ENCODE data around the gene ERC1. TPM values are rescaled to one million over a fixed set of nuclear protein-coding genes. Genes with fewer than 3 reads are reported as not detected.
A peak's percentile ranks its signal among the peaks of the same experiment; 100 is the strongest.

ERC1 gene
- total RNA-seq, 4 donors from 2014 or later: 23.5 to 74.8 (median 57.0) TPM

- DNase-seq: peak; percentile 44
- Histone ChIP-seq H3K4me3 (no peak overlapping the region), H3K27me3 (no peaks in the 10 kb centered on the region), H3K9me3 (no peaks in the 10 kb centered on the region), H3K27ac (peak overlapping the region; percentile 61 to 82 (median 72)), H3K4me1 (peaks cover 0 to 31% (median 28%) of the 10 kb centered on the region in 4 donors), H3K36me3 (no peaks in the 10 kb centered on the region)
- intact Hi-C loops (cut with DNase I; ENCODE audit: low total_unique reads) (no loop called here), in situ Hi-C loops (cut with MboI; ENCODE audit: low pct_ligation_motif_present in 1 of 4, low pct_unique_long_range_greater_than_20kb in 1 of 4, low sequenced_read_pairs in 3 of 4) (no loop called here)
- no peak for TF ChIP-seq CTCF (IDR thresholded peaks at IDR 0.05)
- peak in 2 of 3 donors; percentile 69 for TF ChIP-seq POLR2AphosphoS5 (IDR thresholded peaks at IDR 0.05)
- WGBS, 2 donors (ENCODE audit: low coverage in 1 of 2): 61 to 86% methylated on average over 2 to 6 of the region's 6 CpGs
Measured at GRCh38 chr12:1350055-1350933, 359.3 kb downstream of the ERC1 start.

- H3K27me3 ChIP-seq: no peaks in the 10 kb centered on the region
Measured at GRCh38 chr12:1350934-1351240, 359.9 kb downstream of the ERC1 start.

GRCh38 chr12:1351926-1352325 is 360.9 kb downstream of the ERC1 start:
- TF ChIP-seq POLR2AphosphoS5 (IDR thresholded peaks at IDR 0.05): no peak
- TF ChIP-seq POLR2A (IDR thresholded peaks at IDR 0.05): no peak
- no peak for TF ChIP-seq EP300 (IDR thresholded peaks at IDR 0.05; ENCODE audit: low read depth)
- TF ChIP-seq CTCF (IDR thresholded peaks at IDR 0.05): no peak
- intact Hi-C loops (cut with DNase I; ENCODE audit: low total_unique reads): no loop called here
- peaks cover 0 to 31% (median 28%) of the 10 kb centered on the region in 4 donors for H3K4me1 ChIP-seq
- WGBS, 2 donors (ENCODE audit: low coverage in 1 of 2): 93 to 100% methylated on average over 1 to 2 of the region's 2 CpGs
- DNase-seq: no peak
- H3K36me3 ChIP-seq: no peaks in the 10 kb centered on the region
- in situ Hi-C loops (cut with MboI; ENCODE audit: low pct_ligation_motif_present in 1 of 4, low pct_unique_long_range_greater_than_20kb in 1 of 4, low sequenced_read_pairs in 3 of 4): no loop called here
- H3K9me3 ChIP-seq: no peaks in the 10 kb centered on the region
- H3K4me3 ChIP-seq: no peak overlapping the region
- H3K27me3 ChIP-seq: no peaks in the 10 kb centered on the region
- no peak overlapping the region for H3K27ac ChIP-seq

More at GRCh38 chr12:1350934-1351240, 359.9 kb downstream of the ERC1 start:
- Histone ChIP-seq H3K4me1 (peaks cover 0 to 31% (median 28%) of the 10 kb centered on the region in 4 donors), H3K9me3 (no peaks in the 10 kb centered on the region), H3K36me3 (no peaks in the 10 kb centered on the region), H3K27ac (peak overlapping the region; percentile 61 to 82 (median 72)), H3K4me3 (no peak overlapping the region)
- no peak for TF ChIP-seq CTCF (IDR thresholded peaks at IDR 0.05)
- TF ChIP-seq POLR2A (IDR thresholded peaks at IDR 0.05): no peak
- no peak for TF ChIP-seq EP300 (IDR thresholded peaks at IDR 0.05; ENCODE audit: low read depth)
- no peak for TF ChIP-seq POLR2AphosphoS5 (IDR thresholded peaks at IDR 0.05)
- in situ Hi-C loops (cut with MboI; ENCODE audit: low pct_ligation_motif_present in 1 of 4, low pct_unique_long_range_greater_than_20kb in 1 of 4, low sequenced_read_pairs in 3 of 4): no loop called here
- whole genome bisulfite sequencing, 2 donors (ENCODE audit: low coverage in 1 of 2): 83 to 96% methylated on average over 1 of the region's 1 CpG
- DNase-seq: no peak
- intact Hi-C loops (cut with DNase I; ENCODE audit: low total_unique reads): no loop called here

GRCh38 chr12:1353451-1353850 is 362.4 kb downstream of the ERC1 start:
- in situ Hi-C loops (cut with MboI; ENCODE audit: low pct_ligation_motif_present in 1 of 4, low pct_unique_long_range_greater_than_20kb in 1 of 4, low sequenced_read_pairs in 3 of 4): no loop called here

More at GRCh38 chr12:1353451-1353850, 362.4 kb downstream of the ERC1 start:
- H3K27me3 ChIP-seq: no peaks in the 10 kb centered on the region
- no peaks in the 10 kb centered on the region for H3K9me3 ChIP-seq
- intact Hi-C loops (cut with DNase I; ENCODE audit: low total_unique reads): no loop called here
- peaks cover 0 to 24% (median 23%) of the 10 kb centered on the region in 4 donors for H3K4me1 ChIP-seq
- no peak for DNase-seq
- H3K27ac ChIP-seq: no peak overlapping the region
- no peak overlapping the region for H3K4me3 ChIP-seq
- H3K36me3 ChIP-seq: no peaks in the 10 kb centered on the region
- WGBS, 2 donors (ENCODE audit: low coverage in 1 of 2): 91 to 98% methylated on average over 2 of the region's 2 CpGs
- TF ChIP-seq POLR2AphosphoS5 (IDR thresholded peaks at IDR 0.05) (no peak), EP300 (IDR thresholded peaks at IDR 0.05; ENCODE audit: low read depth) (no peak), CTCF (IDR thresholded peaks at IDR 0.05) (no peak), POLR2A (IDR thresholded peaks at IDR 0.05) (no peak)
